C1 segment of cervical spinal cord (tissue), 14 donors: ENCODE data around the gene PSMF1.

Experiments used
- DNase-seq, 14 donors: peaks; one replicate each; lab custom pipeline; 2025; lab: John Stamatoyannopoulos, UW

The PSMF1 gene

GRCh38 chr20:1164871-1165270, 46.5 kb downstream of the PSMF1 start:
- DNase-seq, result no peak

DNA sequence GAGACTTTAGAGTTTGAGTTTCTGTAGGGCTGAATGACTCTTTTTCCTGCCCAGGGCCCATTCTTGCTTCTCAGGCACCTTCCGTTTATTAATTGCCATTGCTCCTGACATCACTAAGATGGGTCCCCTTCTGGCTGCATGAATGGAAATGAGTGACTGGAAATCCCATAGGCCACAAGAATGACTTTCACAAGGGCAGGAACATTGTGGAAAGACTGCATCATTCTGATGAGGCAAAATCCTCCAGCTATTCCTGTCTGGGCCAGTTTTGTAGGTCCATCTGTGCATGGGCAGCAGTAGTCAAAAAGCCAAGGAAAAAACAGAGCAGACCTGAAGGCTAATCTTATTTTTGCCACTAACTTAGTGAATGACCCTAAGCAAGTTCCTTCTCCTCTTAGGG, 47.1 kb downstream of the PSMF1 start:
- no peak for DNase-seq

- no peak for DNase-seq
Measured at GRCh38 chr20:1165941-1166340, 47.5 kb downstream of the PSMF1 start.

DNA sequence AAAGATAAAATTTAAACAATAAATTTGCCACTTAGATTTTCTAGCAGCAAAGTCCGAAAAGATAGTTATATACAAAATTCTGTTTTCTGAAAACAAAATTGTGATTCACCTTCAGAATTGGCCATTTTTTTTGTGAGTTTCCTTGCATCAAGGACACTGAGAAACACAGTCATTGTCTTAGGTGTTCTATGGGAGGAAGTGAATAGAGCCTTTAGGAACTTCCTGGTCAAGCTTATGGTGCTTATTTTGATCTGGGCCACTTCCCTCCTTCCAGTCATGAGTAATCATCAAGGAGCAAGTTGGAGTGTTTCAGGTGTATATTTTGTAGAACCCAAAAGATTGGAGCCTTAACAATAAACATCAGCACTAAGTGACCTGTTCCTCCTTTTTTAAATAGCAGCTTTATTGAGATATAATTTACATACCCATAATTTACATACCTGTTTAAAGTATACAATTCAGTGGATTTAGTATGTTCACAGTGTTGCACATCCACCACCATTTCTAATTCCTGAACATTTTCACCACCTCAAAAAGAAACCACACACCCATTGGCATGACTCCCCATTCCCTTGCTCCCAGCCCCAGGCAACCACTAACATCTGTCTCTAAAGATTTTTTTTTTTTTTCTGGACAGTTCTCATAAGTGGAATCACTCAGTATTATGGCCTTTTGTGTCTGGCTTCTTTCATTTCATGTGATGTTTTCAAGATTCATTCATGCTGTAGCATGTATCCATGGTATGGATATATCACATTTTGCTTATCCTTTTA, 48.7 kb downstream of the PSMF1 start:
- DNase-seq, result no peak

DNA sequence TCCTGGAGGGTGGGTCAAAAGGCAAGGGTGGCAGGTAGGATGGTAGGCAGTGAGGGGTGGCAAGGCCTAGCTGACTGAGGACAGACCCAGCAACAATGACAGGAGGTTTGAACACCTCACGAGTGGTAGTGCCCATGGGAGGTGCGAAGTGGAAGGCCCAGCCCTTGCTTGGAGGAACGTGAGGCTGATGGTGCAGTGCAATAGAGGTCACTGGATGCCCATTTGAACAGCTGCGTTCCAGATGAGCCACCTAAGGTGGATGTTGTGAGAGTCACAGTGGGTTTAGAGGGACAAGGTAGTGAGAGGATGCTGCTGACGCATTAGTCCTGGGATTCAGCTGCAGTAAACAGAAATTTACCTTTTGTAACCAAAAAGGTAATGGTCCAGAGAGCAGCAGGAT, 50.8 kb downstream of the PSMF1 start:
- no peak for DNase-seq

DNA sequence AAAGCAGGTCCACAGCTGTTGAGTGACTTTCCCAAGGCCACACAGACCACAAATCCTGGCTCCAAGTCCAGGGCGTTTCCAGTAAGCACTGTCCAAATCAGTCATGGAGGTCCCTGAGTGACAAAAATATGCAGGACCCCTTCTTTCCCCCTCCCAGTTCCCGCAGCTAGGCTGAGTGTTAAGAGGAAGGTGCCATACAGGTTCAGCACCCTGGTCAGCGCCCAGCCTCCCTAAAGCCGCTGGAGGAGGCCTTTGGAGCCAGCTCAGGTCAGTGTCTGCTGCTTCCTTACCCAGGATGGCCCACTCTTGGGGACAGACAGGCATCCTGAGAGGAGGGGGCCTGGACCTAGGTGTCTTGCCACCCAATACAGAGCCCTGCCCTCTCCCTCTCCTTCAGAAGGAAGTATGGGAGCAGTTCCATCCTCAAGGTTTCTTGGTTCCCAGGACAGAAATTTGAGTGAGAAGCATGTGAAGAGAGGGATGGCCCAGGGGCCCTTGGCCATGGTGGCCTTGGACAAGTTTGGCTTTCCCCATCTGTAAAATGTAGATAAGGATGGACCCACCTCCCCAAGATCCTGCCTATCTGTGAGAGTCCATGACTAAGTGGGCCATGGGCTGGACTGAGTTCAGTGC, 53.2 kb downstream of the PSMF1 start:
- DNase-seq, result no peak

- no peak for DNase-seq
Measured at GRCh38 chr20:1173698-1174097, 55.3 kb downstream of the PSMF1 start.

- no peak for DNase-seq
Measured at GRCh38 chr20:1174787-1175186, 56.4 kb downstream of the PSMF1 start.

GRCh38 chr20:1177680-1178079, 59.3 kb downstream of the PSMF1 start:
- no peak for DNase-seq

GRCh38 chr20:1178103-1178502, 59.7 kb downstream of the PSMF1 start:
- DNase-seq, result no peak

DNA sequence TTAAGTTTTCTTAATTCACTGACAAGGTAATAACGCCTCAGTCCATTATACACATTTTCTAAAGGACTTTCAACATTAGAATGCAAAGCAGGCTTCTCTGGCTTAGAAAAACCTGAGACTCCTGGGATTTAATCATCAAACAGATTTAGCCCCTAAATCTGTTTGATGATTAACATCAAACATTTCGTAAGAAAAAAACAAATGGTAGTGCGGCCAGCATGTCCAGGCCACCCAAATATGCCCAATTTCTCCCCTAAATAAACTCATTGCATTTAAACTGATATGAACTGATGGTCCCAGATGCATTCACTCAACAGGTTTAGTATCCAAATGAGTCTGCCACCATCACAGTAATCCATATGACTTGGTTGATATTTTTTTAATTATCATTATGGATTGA, 60.2 kb downstream of the PSMF1 start:
- no peak for DNase-seq

GRCh38 chr20:1180949-1181348, 62.5 kb downstream of the PSMF1 start:
- DNase-seq, result no peak

- no peak for DNase-seq
Measured at GRCh38 chr20:1182106-1182505, 63.7 kb downstream of the PSMF1 start.

- DNase-seq, result no peak
Measured at GRCh38 chr20:1183153-1183552, 64.8 kb downstream of the PSMF1 start.

DNA sequence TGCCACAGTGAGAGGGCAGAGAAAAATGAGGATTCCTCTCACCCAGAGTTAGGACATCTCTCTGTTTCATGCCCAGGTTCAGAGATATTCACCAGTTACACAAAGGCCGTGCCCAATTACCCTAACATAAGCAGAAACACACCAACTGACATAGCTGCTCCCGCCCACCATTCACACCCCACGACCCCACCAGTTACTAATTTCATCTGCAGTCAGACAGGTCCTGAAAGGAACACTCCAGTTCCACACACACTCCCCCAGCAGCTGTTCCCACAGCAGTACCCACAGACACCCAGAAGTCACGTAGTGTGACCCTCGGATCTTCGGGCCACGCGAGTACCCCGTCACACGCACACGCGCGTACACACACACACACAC, 65.8 kb downstream of the PSMF1 start:
- DNase-seq, result no peak

- DNase-seq, result no peak
Measured at GRCh38 chr20:1184638-1185315, 66.4 kb downstream of the PSMF1 start, which contains the start of gene TMEM74B. Gene TMEM74B (minus strand): TSS chr20:1184981. CDS start chr20:1183801, 1,180 bp downstream.

DNA sequence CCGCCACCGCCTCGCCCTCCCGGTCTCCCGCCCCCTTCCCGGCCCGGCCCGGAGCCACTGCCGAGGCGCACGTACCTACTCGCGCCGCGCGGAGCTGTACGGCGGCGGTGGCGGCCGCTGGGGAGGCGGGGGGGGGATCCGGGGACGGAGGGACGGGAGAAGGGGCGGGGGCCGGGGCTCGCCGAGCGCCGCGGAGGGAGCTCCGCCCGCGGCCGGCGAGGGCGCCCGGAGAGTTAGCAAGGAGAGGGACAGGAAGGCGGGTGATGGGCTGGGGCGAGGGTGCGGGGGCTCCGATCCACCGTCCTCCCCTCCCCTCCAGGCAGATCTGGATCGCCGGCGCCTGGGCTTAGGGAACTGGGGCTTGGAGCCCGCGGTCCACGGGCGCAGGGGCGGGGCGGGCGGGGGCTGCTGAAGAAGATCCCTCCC, 66.9 kb downstream of the PSMF1 start:
- no peak for DNase-seq

DNA sequence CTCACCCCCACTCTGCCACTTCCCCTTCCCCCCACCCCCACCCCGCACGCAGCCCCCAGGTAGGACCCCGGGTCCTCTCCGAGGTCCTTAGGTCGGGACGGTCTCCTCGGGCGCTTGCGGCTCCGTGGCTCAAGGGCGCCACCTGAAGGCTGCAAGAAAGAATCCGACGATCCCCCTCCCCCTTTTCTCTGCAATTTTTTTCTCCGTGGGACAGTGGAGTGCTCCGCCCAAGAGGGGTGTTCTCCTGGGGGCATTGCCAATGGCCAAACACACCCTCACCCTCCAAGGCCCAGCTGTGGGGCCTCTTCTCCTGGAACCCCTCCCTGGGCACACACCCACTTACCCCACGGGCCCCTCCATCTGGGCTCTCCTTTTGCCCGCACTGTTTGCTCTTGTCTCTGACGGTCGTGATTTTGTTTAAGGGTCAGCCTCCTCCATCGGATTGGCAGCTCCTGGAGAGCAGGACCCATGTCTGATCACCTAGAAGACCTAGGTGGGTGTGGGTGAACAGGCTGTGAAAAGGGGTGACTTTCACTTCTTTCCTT, 67.5 kb downstream of the PSMF1 start:
- DNase-seq, result no peak

GRCh38 chr20:1186367-1186991, 68.1 kb downstream of the PSMF1 start:
- DNase-seq, result no peak

- no peak for DNase-seq
Measured at GRCh38 chr20:1187605-1188171, 69.3 kb downstream of the PSMF1 start.

GRCh38 chr20:1188347-1188746, 69.9 kb downstream of the PSMF1 start:
- no peak for DNase-seq

- no peak for DNase-seq
Measured at GRCh38 chr20:1189827-1190226, 71.4 kb downstream of the PSMF1 start.
